ENCODE data around the gene RHOU. TPM values are rescaled to one million over a fixed set of nuclear protein-coding genes. Genes with fewer than 3 reads are reported as not detected.

Gene RHOU
- polyA plus RNA-seq, 1 donor from 2014 or later = 13.0 TPM

DNA sequence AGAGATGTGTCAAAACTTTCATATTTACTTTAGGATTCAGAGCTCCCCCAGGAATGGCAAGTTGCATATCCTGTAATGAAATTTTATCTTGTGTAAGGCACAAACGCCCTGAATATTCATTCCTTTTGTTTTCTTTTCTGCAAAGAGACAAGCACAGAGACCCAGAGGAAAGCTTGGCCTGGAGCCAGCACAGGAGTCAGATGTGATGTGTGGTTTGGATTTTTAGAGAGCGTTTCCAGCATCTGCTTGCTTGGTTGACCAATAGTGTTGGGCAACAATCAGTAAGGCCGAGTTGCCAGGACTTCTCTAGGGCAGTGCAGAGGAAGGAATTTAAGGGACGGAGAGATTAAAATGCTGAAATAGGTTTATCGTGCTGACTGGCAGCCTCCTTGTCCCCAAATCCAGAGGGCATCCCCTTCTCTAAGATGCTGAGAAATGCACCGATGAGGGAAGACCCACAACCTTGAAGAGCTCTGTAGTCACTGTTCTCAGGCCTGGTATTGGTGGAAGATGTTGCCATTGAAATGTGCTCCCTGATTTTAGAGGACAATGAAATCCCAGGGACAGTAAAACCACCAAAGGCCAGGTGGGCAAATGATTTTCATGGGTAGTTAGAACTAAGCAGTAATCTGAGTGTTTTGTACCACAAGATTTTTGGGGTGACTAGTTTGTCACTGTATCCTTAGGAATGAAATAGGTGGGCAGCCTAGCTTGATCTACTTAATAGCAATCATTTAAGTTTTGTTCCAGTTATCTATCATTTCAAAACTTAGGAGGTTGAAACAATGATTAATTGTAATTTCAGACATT, 37.9 kb upstream of the RHOU start:
- Histone ChIP-seq H3K4me3 (ENCODE audit: low read length) (no peak overlapping the region), H3K4me2 (ENCODE audit: low read length) (no peak overlapping the region)
- TF ChIP-seq MXI1 (conservative IDR thresholded peaks at IDR 0.05; ENCODE audit: poor library complexity, severe bottlenecking) = no peak
- TF ChIP-seq, protein P1, sequence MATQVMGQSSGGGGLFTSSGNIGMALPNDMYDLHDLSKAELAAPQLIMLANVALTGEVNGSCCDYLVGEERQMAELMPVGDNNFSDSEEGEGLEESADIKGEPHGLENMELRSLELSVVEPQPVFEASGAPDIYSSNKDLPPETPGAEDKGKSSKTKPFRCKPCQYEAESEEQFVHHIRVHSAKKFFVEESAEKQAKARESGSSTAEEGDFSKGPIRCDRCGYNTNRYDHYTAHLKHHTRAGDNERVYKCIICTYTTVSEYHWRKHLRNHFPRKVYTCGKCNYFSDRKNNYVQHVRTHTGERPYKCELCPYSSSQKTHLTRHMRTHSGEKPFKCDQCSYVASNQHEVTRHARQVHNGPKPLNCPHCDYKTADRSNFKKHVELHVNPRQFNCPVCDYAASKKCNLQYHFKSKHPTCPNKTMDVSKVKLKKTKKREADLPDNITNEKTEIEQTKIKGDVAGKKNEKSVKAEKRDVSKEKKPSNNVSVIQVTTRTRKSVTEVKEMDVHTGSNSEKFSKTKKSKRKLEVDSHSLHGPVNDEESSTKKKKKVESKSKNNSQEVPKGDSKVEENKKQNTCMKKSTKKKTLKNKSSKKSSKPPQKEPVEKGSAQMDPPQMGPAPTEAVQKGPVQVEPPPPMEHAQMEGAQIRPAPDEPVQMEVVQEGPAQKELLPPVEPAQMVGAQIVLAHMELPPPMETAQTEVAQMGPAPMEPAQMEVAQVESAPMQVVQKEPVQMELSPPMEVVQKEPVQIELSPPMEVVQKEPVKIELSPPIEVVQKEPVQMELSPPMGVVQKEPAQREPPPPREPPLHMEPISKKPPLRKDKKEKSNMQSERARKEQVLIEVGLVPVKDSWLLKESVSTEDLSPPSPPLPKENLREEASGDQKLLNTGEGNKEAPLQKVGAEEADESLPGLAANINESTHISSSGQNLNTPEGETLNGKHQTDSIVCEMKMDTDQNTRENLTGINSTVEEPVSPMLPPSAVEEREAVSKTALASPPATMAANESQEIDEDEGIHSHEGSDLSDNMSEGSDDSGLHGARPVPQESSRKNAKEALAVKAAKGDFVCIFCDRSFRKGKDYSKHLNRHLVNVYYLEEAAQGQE (IDR thresholded peaks at IDR 0.05; ENCODE audit: borderline replicate concordance) = no peak

DNA sequence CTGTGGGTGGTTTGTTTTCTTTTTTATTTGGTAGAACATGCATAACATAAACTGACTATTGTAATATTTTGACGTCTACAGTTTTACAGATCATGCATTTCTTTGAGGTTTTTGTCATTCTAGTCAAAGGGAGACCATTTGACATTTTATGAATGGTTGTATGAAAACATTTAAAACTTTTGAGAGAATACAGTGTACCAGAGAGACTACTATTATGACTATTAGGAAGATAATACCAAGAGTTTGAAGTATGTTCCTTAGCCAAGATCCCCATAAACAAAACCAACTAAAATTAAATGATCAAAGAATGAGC, 37.3 kb upstream of the RHOU start:
- Histone ChIP-seq H3K4me2 (ENCODE audit: low read length) (no peak overlapping the region), H3K9ac (ENCODE audit: low read length) (no peak overlapping the region), H3F3A (ENCODE audit: insufficient read depth, low read length, poor library complexity, severe bottlenecking) (no peaks in the 10 kb centered on the region), H3K79me2 (replicated peaks; ENCODE audit: insufficient read depth, low read length) (no peaks in the 10 kb centered on the region), H3K27me3 (ENCODE audit: insufficient read depth, low read depth, low read length) (no peaks in the 10 kb centered on the region), H3K36me3 (ENCODE audit: insufficient read depth, low read length) (no peaks in the 10 kb centered on the region), H3K27ac (ENCODE audit: low read length) (no peak overlapping the region), H3K9me2 (ENCODE audit: insufficient read depth, low read length) (no peaks in the 10 kb centered on the region), H3K9me3 (ENCODE audit: low read length) (peaks cover 4% of the 10 kb centered on the region), H4K20me1 (ENCODE audit: insufficient read depth) (no peaks in the 10 kb centered on the region), H3K4me3 (ENCODE audit: low read length) (no peak overlapping the region), H2AFZ (ENCODE audit: low read depth, low read length) (no peak overlapping the region)
- TF ChIP-seq, protein P1 (IDR thresholded peaks at IDR 0.05; ENCODE audit: borderline replicate concordance) = no peak
- TF ChIP-seq MXI1 (conservative IDR thresholded peaks at IDR 0.05; ENCODE audit: poor library complexity, severe bottlenecking) = no peak

More for the DNA sequence above, 37.9 kb upstream of the RHOU start:
- Histone ChIP-seq H3K79me2 (replicated peaks; ENCODE audit: insufficient read depth, low read length) (no peaks in the 10 kb centered on the region), H3K27ac (ENCODE audit: low read length) (no peak overlapping the region), H2AFZ (ENCODE audit: low read depth, low read length) (no peak overlapping the region), H3K9me2 (ENCODE audit: insufficient read depth, low read length) (no peaks in the 10 kb centered on the region), H3K36me3 (ENCODE audit: insufficient read depth, low read length) (no peaks in the 10 kb centered on the region), H3F3A (ENCODE audit: insufficient read depth, low read length, poor library complexity, severe bottlenecking) (no peaks in the 10 kb centered on the region), H3K27me3 (ENCODE audit: insufficient read depth, low read depth, low read length) (no peaks in the 10 kb centered on the region), H3K9ac (ENCODE audit: low read length) (no peak overlapping the region), H3K9me3 (ENCODE audit: low read length) (peaks cover 4% of the 10 kb centered on the region), H4K20me1 (ENCODE audit: insufficient read depth) (no peaks in the 10 kb centered on the region)

DNA sequence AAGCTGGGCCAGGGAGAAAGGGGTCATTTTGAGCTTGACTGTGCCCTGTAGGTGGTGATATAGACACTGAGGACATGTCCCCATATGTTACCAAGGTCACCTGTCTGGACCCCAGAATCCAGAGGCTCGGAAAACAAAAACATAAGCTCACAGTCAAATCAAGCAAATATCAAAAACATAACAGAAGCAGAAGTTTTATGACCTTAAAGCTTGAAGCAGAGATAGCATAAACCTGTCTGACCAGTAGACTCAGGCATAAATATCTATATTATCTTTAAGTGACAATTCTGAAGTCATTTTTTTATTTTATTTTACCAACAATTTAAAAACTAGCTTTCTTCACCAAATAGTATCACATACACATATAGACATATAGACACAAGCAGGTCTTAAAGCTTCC, 32.8 kb upstream of the RHOU start:
- Histone ChIP-seq H3K4me2 (ENCODE audit: low read length) (no peak overlapping the region), H3K9me2 (ENCODE audit: insufficient read depth, low read length) (no peaks in the 10 kb centered on the region), H2AFZ (ENCODE audit: low read depth, low read length) (no peak overlapping the region), H3K27ac (ENCODE audit: low read length) (no peak overlapping the region), H3F3A (ENCODE audit: insufficient read depth, low read length, poor library complexity, severe bottlenecking) (no peaks in the 10 kb centered on the region), H3K27me3 (ENCODE audit: insufficient read depth, low read depth, low read length) (no peaks in the 10 kb centered on the region), H3K79me2 (replicated peaks; ENCODE audit: insufficient read depth, low read length) (no peaks in the 10 kb centered on the region), H3K9ac (ENCODE audit: low read length) (no peak overlapping the region), H3K4me3 (ENCODE audit: low read length) (no peak overlapping the region), H3K9me3 (ENCODE audit: low read length) (peaks cover 4% of the 10 kb centered on the region), H4K20me1 (ENCODE audit: insufficient read depth) (no peaks in the 10 kb centered on the region), H3K36me3 (ENCODE audit: insufficient read depth, low read length) (no peaks in the 10 kb centered on the region)
- TF ChIP-seq EZH2 (IDR thresholded peaks at IDR 0.05; ENCODE audit: borderline replicate concordance, insufficient read depth, low read length, poor library complexity, severe bottlenecking) (no peak), EP300 (conservative IDR thresholded peaks at IDR 0.05; ENCODE audit: poor library complexity, severe bottlenecking) (no peak), POLR2AphosphoS5 (IDR thresholded peaks at IDR 0.05) (no peak), SMC3 (conservative IDR thresholded peaks at IDR 0.05; ENCODE audit: poor library complexity) (no peak), MXI1 (conservative IDR thresholded peaks at IDR 0.05; ENCODE audit: poor library complexity, severe bottlenecking) (no peak), RAD21 (conservative IDR thresholded peaks at IDR 0.05) (no peak)
- TF ChIP-seq, protein P2, sequence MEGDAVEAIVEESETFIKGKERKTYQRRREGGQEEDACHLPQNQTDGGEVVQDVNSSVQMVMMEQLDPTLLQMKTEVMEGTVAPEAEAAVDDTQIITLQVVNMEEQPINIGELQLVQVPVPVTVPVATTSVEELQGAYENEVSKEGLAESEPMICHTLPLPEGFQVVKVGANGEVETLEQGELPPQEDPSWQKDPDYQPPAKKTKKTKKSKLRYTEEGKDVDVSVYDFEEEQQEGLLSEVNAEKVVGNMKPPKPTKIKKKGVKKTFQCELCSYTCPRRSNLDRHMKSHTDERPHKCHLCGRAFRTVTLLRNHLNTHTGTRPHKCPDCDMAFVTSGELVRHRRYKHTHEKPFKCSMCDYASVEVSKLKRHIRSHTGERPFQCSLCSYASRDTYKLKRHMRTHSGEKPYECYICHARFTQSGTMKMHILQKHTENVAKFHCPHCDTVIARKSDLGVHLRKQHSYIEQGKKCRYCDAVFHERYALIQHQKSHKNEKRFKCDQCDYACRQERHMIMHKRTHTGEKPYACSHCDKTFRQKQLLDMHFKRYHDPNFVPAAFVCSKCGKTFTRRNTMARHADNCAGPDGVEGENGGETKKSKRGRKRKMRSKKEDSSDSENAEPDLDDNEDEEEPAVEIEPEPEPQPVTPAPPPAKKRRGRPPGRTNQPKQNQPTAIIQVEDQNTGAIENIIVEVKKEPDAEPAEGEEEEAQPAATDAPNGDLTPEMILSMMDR (IDR thresholded peaks at IDR 0.05; ENCODE audit: poor library complexity, severe bottlenecking) = no peak
- TF ChIP-seq, protein P1 (IDR thresholded peaks at IDR 0.05; ENCODE audit: borderline replicate concordance) = no peak

Measured in neural cell (in vitro differentiated cells).